SK-N-SH treated with all-trans-retinoic acid at 6 μM for 48 hours (cell line): ENCODE results near the gene SFT2D3.

Experiments
- ARNTL ChIP-seq: fragments of 450-650 bp; formaldehyde crosslinking; IDR thresholded peaks from 2 replicates; pipeline ENCODE4 v1.5.0; 2020; ENCODE audit warnings: low read depth, mild to moderate bottlenecking, moderate library complexity, borderline replicate concordance
- CREB5 ChIP-seq: fragments of 250-450 bp; sonication (Bioruptor Pico); IDR thresholded peaks from 2 replicates; pipeline ENCODE4 v1.5.1; 2020; ENCODE audit warnings: low read depth, mild to moderate bottlenecking, moderate library complexity
- CSDC2 ChIP-seq: fragments of 250-450 bp; sonication (Bioruptor Pico); IDR thresholded peaks from 2 replicates; pipeline ENCODE4 v1.5.0; 2020; ENCODE audit warnings: mild to moderate bottlenecking, moderate library complexity
- PATZ1 ChIP-seq: fragments of 250-450 bp; sonication (Bioruptor Pico); IDR thresholded peaks from 2 replicates; pipeline ENCODE4 v1.8.0; 2020; ENCODE audit warnings: mild to moderate bottlenecking, moderate library complexity, borderline replicate concordance
- TSHZ2 ChIP-seq: fragments of 250-450 bp; sonication (Bioruptor Pico); IDR thresholded peaks from 2 replicates; pipeline ENCODE4 v1.5.0; 2020; ENCODE audit warnings: mild to moderate bottlenecking, moderate library complexity
- ZFP3 ChIP-seq: fragments of 250-450 bp; sonication (Bioruptor Pico); IDR thresholded peaks from 2 replicates; pipeline ENCODE4 v1.5.0; 2020; ENCODE audit warnings: mild to moderate bottlenecking, moderate library complexity
- ZFP30 ChIP-seq: fragments of 450-650 bp; formaldehyde crosslinking; IDR thresholded peaks from 2 replicates; pipeline ENCODE4 v1.5.0; 2022; ENCODE audit warnings: mild to moderate bottlenecking, moderate library complexity
- ZNF565 ChIP-seq: fragments of 450-650 bp; formaldehyde crosslinking; conservative IDR thresholded peaks from 2 replicates; pipeline ENCODE4 v1.5.0; 2020; ENCODE audit warnings: low read depth, mild to moderate bottlenecking, moderate library complexity

- TF ChIP-seq ZFP3 (CRISPR knock-in tag) (no peak), CREB5 (CRISPR knock-in tag) (no peak), ARNTL (no peak), ZFP30 (CRISPR knock-in tag) (no peak), CSDC2 (CRISPR knock-in tag) (no peak), PATZ1 (CRISPR knock-in tag) (no peak), ZNF565 (CRISPR knock-in tag) (no peak), TSHZ2 (CRISPR knock-in tag) (no peak)
These were observed 8.0 kb downstream of the SFT2D3 start for GRCh38 chr2:127709336-127709735.
